ENCODE data around the gene ARID1B. TPM values are rescaled to one million over a fixed set of nuclear protein-coding genes. Genes with fewer than 3 reads are reported as not detected.

ARID1B gene
- total RNA-seq, 1 donor from 2014 or later: 47.3 TPM

DNA sequence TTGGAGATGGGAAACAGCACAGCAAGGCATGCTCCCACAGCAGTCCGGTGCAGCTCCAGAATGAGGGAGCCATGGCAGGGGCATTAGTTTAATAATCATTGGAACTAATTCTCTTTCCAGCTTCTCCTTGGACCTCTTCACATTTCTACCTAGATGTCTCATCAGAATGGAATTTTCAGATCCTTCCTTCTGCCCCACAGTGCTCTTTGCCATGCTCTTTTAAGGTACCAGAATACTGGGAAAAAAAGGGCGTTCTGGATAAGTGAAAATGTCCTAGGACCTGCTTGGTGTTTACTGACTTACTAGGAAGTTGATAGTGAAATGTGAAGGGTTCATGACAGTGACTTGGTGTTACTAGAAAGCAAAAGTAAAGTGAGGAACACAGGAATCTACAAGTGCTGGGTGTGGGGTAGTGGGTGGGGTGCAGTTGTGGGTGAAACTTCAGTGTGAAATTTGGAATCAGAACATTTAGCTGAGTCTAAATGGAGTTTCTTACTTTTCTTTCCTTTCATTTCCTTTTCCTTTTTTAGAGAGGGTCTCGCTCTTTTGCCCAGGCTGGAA is 207.1 kb downstream of the ARID1B start:
- DNase-seq (ENCODE audit: low read depth): no peak
- no peak overlapping the region for H3K4me3 ChIP-seq (ENCODE audit: low read depth, low read length)
- TF ChIP-seq, protein P1, sequence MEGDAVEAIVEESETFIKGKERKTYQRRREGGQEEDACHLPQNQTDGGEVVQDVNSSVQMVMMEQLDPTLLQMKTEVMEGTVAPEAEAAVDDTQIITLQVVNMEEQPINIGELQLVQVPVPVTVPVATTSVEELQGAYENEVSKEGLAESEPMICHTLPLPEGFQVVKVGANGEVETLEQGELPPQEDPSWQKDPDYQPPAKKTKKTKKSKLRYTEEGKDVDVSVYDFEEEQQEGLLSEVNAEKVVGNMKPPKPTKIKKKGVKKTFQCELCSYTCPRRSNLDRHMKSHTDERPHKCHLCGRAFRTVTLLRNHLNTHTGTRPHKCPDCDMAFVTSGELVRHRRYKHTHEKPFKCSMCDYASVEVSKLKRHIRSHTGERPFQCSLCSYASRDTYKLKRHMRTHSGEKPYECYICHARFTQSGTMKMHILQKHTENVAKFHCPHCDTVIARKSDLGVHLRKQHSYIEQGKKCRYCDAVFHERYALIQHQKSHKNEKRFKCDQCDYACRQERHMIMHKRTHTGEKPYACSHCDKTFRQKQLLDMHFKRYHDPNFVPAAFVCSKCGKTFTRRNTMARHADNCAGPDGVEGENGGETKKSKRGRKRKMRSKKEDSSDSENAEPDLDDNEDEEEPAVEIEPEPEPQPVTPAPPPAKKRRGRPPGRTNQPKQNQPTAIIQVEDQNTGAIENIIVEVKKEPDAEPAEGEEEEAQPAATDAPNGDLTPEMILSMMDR (IDR thresholded peaks at IDR 0.05; ENCODE audit: insufficient read depth, low read length, poor library complexity, severe bottlenecking): no peak

DNA sequence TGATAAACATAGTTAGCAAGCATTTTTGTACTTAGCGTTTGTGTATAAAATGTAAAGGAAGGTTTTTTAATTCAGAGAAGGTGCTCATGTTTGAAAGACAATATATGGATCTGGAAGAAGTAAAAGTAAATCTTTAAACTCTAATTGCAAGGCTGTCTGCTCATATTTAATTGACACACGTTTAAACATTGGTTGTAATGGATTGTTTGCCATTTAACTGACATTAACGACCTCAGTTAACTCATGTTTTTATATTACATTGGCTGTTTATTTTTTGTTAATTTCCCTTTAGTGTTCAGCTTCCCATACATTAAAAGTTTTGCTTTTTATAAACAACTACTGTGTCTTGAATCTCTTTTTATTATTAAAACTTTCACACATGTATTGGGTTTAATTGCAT is 208.1 kb downstream of the ARID1B start:
- Histone ChIP-seq H3K36me3 (ENCODE audit: control insufficient read depth, insufficient read depth, low read length) (no peaks in the 10 kb centered on the region), H3K27me3 (ENCODE audit: control insufficient read depth, insufficient read depth, low read length) (no peaks in the 10 kb centered on the region), H3K4me3 (ENCODE audit: low read depth, low read length) (no peak overlapping the region)
- DNase-seq (ENCODE audit: low read depth): no peak
- TF ChIP-seq, protein P1 (IDR thresholded peaks at IDR 0.05; ENCODE audit: insufficient read depth, low read length, poor library complexity, severe bottlenecking): no peak

More for the DNA sequence above, 207.1 kb downstream of the ARID1B start:
- H3K36me3 ChIP-seq (ENCODE audit: control insufficient read depth, insufficient read depth, low read length): no peaks in the 10 kb centered on the region
- no peaks in the 10 kb centered on the region for H3K27me3 ChIP-seq (ENCODE audit: control insufficient read depth, insufficient read depth, low read length)

DNA sequence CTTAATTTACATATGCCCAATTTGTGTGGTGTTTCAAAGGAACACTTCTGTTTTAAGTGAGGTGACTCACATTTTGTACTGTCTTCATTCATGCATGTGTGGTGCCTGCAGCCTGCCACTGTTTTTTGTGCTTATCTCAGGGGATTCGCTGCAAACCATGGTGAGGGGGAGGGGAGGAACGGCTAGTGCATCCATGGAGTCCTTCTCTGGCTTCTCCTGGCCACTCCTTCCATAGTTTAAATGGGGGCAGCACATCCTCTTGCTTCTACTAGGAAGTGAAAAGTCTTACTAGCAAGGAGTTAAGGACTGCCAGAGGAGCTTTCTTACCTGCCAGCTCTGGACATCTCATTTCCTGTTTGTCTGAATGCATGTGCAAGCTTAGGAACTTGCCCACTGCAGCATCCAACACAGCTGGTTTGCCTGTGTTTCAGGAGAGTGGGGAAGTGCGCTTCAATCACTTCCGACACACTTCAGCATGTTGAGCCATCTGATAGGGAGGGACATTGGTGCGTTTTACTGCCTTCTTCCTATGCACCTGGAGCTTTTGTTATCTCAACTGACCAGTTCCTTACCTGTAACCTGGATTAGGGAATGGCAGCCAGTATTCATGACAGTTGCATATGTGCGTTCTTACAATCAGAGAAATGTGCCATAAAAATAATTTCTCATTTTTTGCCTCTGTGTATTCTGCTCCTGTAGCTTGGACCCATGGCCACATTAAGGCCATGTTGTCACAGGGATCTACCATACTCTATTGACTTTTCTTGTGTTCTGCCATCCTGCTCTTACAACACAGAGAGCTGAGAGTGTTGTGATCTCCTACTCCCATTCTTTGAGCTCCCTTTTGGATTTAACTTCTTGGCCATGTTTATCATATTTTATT is 211.3 kb downstream of the ARID1B start:
- DNase-seq (ENCODE audit: low read depth): no peak
- Histone ChIP-seq H3K27me3 (ENCODE audit: control insufficient read depth, insufficient read depth, low read length) (no peaks in the 10 kb centered on the region), H3K36me3 (ENCODE audit: control insufficient read depth, insufficient read depth, low read length) (no peaks in the 10 kb centered on the region), H3K4me3 (ENCODE audit: low read depth, low read length) (no peak overlapping the region)
- TF ChIP-seq, protein P1 (IDR thresholded peaks at IDR 0.05; ENCODE audit: insufficient read depth, low read length, poor library complexity, severe bottlenecking): no peak

DNA sequence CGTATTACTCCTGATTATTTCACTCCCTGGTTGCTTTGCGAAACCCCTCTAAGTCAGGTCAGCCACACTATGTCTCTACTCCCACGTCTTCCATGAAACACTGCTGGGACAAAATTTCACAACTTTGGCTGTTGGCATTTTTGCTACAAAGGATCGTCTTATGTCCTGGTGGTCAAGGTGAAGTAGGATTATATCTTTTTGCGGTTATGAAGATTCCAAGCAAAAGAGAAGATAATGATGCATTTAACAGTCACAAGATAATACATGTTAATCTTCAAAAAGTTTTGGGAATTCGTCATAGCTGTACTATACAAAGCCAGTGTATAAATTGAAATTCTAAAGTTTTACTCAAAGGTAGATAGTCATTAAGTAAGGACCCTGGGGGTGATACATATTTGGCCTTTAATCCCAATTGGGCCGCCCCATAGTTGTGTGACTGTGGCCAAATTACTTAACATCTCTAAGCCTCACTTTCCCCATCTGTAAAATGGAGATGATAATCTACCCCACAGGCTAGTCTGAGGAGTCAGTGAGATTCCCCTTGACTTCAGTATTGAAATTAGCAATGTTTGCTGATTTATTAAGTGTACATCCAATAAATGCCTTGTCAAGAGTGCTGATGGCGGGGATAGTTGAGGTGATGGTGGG is 212.1 kb downstream of the ARID1B start:
- no peak for DNase-seq (ENCODE audit: low read depth)
- H3K36me3 ChIP-seq (ENCODE audit: control insufficient read depth, insufficient read depth, low read length): no peaks in the 10 kb centered on the region
- no peaks in the 10 kb centered on the region for H3K27me3 ChIP-seq (ENCODE audit: control insufficient read depth, insufficient read depth, low read length)
- TF ChIP-seq, protein P1 (IDR thresholded peaks at IDR 0.05; ENCODE audit: insufficient read depth, low read length, poor library complexity, severe bottlenecking): no peak
- no peak overlapping the region for H3K4me3 ChIP-seq (ENCODE audit: low read depth, low read length)

DNA sequence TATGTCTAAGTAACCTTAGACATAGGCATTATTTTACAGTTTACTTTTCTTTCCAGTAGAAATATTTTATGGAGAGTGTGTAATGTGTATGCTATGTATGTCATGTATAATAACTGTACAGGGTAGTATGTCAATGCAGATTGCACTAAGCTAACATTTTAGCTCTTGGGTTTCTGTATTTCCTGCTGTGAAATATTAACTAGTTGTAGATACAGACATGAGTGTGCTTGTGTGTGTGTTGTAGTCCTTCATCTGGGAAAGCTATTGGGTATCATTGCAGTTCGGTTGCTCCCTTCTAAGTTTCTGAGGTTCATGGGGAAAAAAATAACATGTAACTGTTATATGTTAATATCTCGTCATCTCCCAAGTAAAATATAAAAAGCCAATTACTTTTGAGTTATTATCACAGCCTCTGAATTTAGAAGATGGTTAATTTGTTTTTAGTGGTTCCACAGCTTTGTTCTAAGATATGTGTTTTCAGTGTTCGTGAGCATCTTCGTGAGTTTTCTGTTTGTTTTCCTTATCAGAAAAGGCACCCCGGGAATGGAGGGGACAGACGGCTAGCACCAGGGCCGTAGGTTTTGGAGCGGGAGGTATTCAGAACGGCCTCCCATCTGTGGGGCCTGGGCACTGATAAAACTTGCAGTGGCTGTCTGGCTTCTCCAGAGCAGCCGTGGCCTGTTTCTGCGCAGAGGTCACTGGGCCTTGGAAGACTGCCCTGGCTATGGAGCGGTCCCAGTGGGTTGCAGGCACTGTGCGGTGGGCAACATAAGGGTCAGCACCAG is 215.0 kb downstream of the ARID1B start:
- Histone ChIP-seq H3K27me3 (ENCODE audit: control insufficient read depth, insufficient read depth, low read length) (no peaks in the 10 kb centered on the region), H3K4me3 (ENCODE audit: low read depth, low read length) (no peak overlapping the region), H3K36me3 (ENCODE audit: control insufficient read depth, insufficient read depth, low read length) (no peaks in the 10 kb centered on the region)
- TF ChIP-seq, protein P1 (IDR thresholded peaks at IDR 0.05; ENCODE audit: insufficient read depth, low read length, poor library complexity, severe bottlenecking): no peak
- DNase-seq (ENCODE audit: low read depth): no peak
